ENCODE measurements around the gene FGD1.

GRCh38 chrX:54495814-54496516 is at the start of gene FGD1:
- TF ChIP-seq CTCF (IDR thresholded peaks at IDR 0.05; ENCODE audit: low read depth, low read length, poor library complexity, severe bottlenecking) = no peak
- TF ChIP-seq EZH2phosphoT487 (IDR thresholded peaks at IDR 0.05; ENCODE audit: borderline replicate concordance, low read length) = no peak
